Stomach (tissue), 9 donors: ENCODE measurements around the gene VAV2. TPM values are rescaled to one million over a fixed set of nuclear protein-coding genes. Genes with fewer than 3 reads are reported as not detected.

Experiments
- DNase-seq, 2 donors: peaks; one replicate each; pipeline versions ENCODE4 v3.0.0 to v3.0.0-alpha.2; 2013 to 2019
- H3K27ac ChIP-seq, 5 donors: fragments of 200-600 bp in 4 of 5; sonication (generic) in 4 of 5; one replicate each; pipeline ENCODE4 v1.5.1; 2013 to 2019; ENCODE audit warnings: mild to moderate bottlenecking in 1 of 5, moderate library complexity in 1 of 5
- H3K27me3 ChIP-seq, 3 donors: fragments of 200-600 bp; sonication (generic); one replicate each; pipeline ENCODE4 v1.5.1; 2017 to 2019; ENCODE audit warnings: mixed run types in 1 of 3
- H3K36me3 ChIP-seq, 4 donors: fragments of 200-600 bp; sonication (generic); 1 replicate in 3 of 4; 2 replicates in 1 of 4; pipeline ENCODE4 v1.5.1; 2016 to 2019
- H3K4me1 ChIP-seq, 4 donors: fragments of 200-600 bp; sonication (generic); one replicate each; pipeline ENCODE4 v1.5.1; 2016 to 2019
- H3K4me3 ChIP-seq, 4 donors: fragments of 200-600 bp; sonication (generic) in 3 of 4; one replicate each; pipeline ENCODE4 v1.5.1; 2016 to 2019; ENCODE audit warnings: mild to moderate bottlenecking in 1 of 4
- H3K9me3 ChIP-seq, 4 donors: fragments of 200-600 bp; sonication (generic); one replicate each; pipeline ENCODE4 v1.5.1; 2016 to 2019
- EP300 ChIP-seq: sonication (generic); formaldehyde crosslinking; IDR thresholded peaks from one replicate; pipeline ENCODE4 v1.6.1; 2017; ENCODE audit warnings: antibody characterized with exemption
- POLR2A ChIP-seq, 4 donors: fragments of 450-650 bp; IDR thresholded peaks; one replicate each; pipeline ENCODE4 v1.6.1; 2016; ENCODE audit warnings: antibody characterized with exemption in 4 of 4, control low read depth in 2 of 4, mild to moderate bottlenecking in 1 of 4, moderate library complexity in 1 of 4
- POLR2AphosphoS5 ChIP-seq, 3 donors: sonication (generic); formaldehyde crosslinking; IDR thresholded peaks; one replicate each; pipeline ENCODE4 v1.6.1; 2016; ENCODE audit warnings: antibody characterized with exemption in 3 of 3
- WGBS, 5 donors: extraction: QIAGEN DNeasy Blood & Tissue Kit in 3 of 5; methylation state at CpG; one replicate each; pipeline versions ENCODE4 v1.1.5 to v1.1.7; 2013 to 2018; 5-methylcytosine and 5-hydroxymethylcytosine counted together
- intact Hi-C: fragments of 100-400 bp; cut with DNase I; formaldehyde crosslinking; loops from one replicate; pipeline ENCODE4 v1.15.1; 2023; ENCODE audit warnings: low total_unique reads
- polyA plus RNA-seq, 3 donors: library from polyadenylated mRNA; stranded (reverse); fragments of 200-250 nt; gene quantifications; one replicate each; pipeline ENCODE4 v1.2.3, GENCODE V29; 2013
- total RNA-seq, 5 donors: library from RNA; depleted of rRNA; stranded (reverse); fragments of >200 nt; gene quantifications; one replicate each; pipeline versions ENCODE4 v1.1.0 to v1.2.3, GENCODE V29; 2014 to 2016
- TF ChIP-seq, protein P1 (sequence below), 7 experiments: fragments of 450-650 bp in 4 of 7; fragments of 200-600 bp in 3 of 7; sonication (generic) in 3 of 7; IDR thresholded peaks; one replicate each; pipeline ENCODE4 v1.5.1; 2016 to 2019; ENCODE audit warnings: antibody characterized with exemption in 7 of 7, control low read depth in 2 of 7, mild to moderate bottlenecking in 1 of 7
- donor health status: healthy with polysubstance abuse.
- donor health status: Bipolar disorder and iron deficiency.
- donor health status: healthy.

Gene VAV2
- total and polyA plus RNA-seq, 8 donors: 4.1 to 14.2 (median 7.0) TPM

GRCh38 chr9:133950192-133950591 is 41.9 kb downstream of the VAV2 start:
- WGBS, 5 donors: 75 to 83% (median 79%) methylated on average over 12 to 13 of the region's 13 CpGs
- H3K27ac ChIP-seq: no peak overlapping the region
- no peak for DNase-seq
- H3K4me3 ChIP-seq: no peak overlapping the region
- no peaks in the 10 kb centered on the region for H3K9me3 ChIP-seq
- no peaks in the 10 kb centered on the region for H3K27me3 ChIP-seq
- intact Hi-C loops: no loop called here
- H3K4me1 ChIP-seq: peaks cover 0 to 12% (median 3%) of the 10 kb centered on the region in 4 donors
- peaks cover 0 to 4% (median 0%) of the 10 kb centered on the region in 4 donors for H3K36me3 ChIP-seq
- TF ChIP-seq EP300 (no peak), POLR2AphosphoS5 (IDR thresholded peaks at IDR 0.05) (no peak), POLR2A (IDR thresholded peaks at IDR 0.05) (no peak)
- TF ChIP-seq, protein P1, sequence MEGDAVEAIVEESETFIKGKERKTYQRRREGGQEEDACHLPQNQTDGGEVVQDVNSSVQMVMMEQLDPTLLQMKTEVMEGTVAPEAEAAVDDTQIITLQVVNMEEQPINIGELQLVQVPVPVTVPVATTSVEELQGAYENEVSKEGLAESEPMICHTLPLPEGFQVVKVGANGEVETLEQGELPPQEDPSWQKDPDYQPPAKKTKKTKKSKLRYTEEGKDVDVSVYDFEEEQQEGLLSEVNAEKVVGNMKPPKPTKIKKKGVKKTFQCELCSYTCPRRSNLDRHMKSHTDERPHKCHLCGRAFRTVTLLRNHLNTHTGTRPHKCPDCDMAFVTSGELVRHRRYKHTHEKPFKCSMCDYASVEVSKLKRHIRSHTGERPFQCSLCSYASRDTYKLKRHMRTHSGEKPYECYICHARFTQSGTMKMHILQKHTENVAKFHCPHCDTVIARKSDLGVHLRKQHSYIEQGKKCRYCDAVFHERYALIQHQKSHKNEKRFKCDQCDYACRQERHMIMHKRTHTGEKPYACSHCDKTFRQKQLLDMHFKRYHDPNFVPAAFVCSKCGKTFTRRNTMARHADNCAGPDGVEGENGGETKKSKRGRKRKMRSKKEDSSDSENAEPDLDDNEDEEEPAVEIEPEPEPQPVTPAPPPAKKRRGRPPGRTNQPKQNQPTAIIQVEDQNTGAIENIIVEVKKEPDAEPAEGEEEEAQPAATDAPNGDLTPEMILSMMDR (IDR thresholded peaks at IDR 0.05): no peak

GRCh38 chr9:133949486-133950061 is 42.5 kb downstream of the VAV2 start:
- TF ChIP-seq, protein P1 (IDR thresholded peaks at IDR 0.05): no peak
- TF ChIP-seq EP300: no peak
- no peak for TF ChIP-seq POLR2A (IDR thresholded peaks at IDR 0.05)
- no peak for TF ChIP-seq POLR2AphosphoS5 (IDR thresholded peaks at IDR 0.05)
- H3K4me1 ChIP-seq: peaks cover 0 to 7% (median under 1%) of the 10 kb centered on the region in 4 donors
- H3K4me3 ChIP-seq: no peak overlapping the region
- 88 to 94% (median 91%) methylated on average over 14 of the region's 14 CpGs for WGBS, 5 donors
- H3K9me3 ChIP-seq: no peaks in the 10 kb centered on the region
- no peak for DNase-seq
- H3K27ac ChIP-seq: no peak overlapping the region
- peaks cover 0 to 4% (median 0%) of the 10 kb centered on the region in 4 donors for H3K36me3 ChIP-seq
- intact Hi-C loops: no loop called here
- no peaks in the 10 kb centered on the region for H3K27me3 ChIP-seq

GRCh38 chr9:133948561-133949485 is 43.3 kb downstream of the VAV2 start:
- Histone ChIP-seq H3K27me3 (no peaks in the 10 kb centered on the region), H3K36me3 (peaks cover 0 to 4% (median 0%) of the 10 kb centered on the region in 4 donors), H3K4me3 (no peak overlapping the region), H3K4me1 (peaks cover 0 to 7% (median 0%) of the 10 kb centered on the region in 4 donors), H3K9me3 (no peaks in the 10 kb centered on the region), H3K27ac (no peak overlapping the region)
- no peak for DNase-seq
- intact Hi-C loops: no loop called here
- WGBS, 5 donors: 86 to 90% (median 89%) methylated on average over 28 to 31 of the region's 31 CpGs
- no peak for TF ChIP-seq EP300
- no peak for TF ChIP-seq POLR2AphosphoS5 (IDR thresholded peaks at IDR 0.05)
- TF ChIP-seq POLR2A (IDR thresholded peaks at IDR 0.05): no peak
- TF ChIP-seq, protein P1 (IDR thresholded peaks at IDR 0.05): no peak

DNA sequence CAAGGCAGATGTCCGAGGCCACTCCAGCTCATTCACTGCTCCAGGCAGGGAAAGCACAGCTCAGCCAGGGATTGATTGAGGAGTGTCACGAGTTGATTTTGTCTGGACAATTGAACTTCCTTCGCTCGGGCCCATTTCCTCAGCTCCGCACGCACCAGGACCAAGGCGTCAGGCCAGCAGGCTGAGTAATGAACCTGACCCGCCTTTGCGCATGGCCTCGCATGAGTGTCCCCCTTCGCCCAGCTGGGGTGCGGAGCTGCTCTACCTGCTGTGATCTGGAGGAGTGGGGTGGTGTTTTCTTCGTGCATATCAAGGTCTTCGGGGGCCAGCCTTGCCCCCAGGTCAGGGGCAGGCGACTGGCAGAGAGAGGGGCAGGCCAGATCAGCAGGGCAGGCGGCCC is 44.0 kb downstream of the VAV2 start:
- TF ChIP-seq POLR2A (IDR thresholded peaks at IDR 0.05) (no peak), POLR2AphosphoS5 (IDR thresholded peaks at IDR 0.05) (no peak), EP300 (no peak)
- TF ChIP-seq, protein P1 (IDR thresholded peaks at IDR 0.05): no peak
- intact Hi-C loops: no loop called here
- no peak for DNase-seq
- Histone ChIP-seq H3K27ac (no peak overlapping the region), H3K9me3 (no peaks in the 10 kb centered on the region), H3K4me1 (peaks cover 0 to 7% (median 0%) of the 10 kb centered on the region in 4 donors), H3K27me3 (no peaks in the 10 kb centered on the region), H3K36me3 (peaks cover 0 to 4% (median 0%) of the 10 kb centered on the region in 4 donors), H3K4me3 (no peak overlapping the region)
- 80 to 87% (median 84%) methylated on average over 11 to 16 of the region's 16 CpGs for WGBS, 5 donors
